SK-N-SH treated with all-trans-retinoic acid at 6 μM for 48 hours (cell line): Measurements from ENCODE around the gene AKAP6.

Source experiments
- ATAC-seq: fragments of 200-7000 bp; cut with Tn5 transposase; 3 replicates; pipeline ENCODE4 v1.9.1; 2020; ENCODE audit warnings: mild to moderate bottlenecking, moderate library complexity
- ARNTL ChIP-seq: fragments of 450-650 bp; formaldehyde crosslinking; IDR thresholded peaks from 2 replicates; pipeline ENCODE4 v1.5.0; 2020; ENCODE audit warnings: low read depth, mild to moderate bottlenecking, moderate library complexity, borderline replicate concordance
- BACH2 ChIP-seq: fragments of 250-450 bp; sonication (Bioruptor Pico); IDR thresholded peaks from 2 replicates; pipeline ENCODE4 v1.9.0; 2021; ENCODE audit warnings: mild to moderate bottlenecking, borderline replicate concordance
- CREB5 ChIP-seq: fragments of 250-450 bp; sonication (Bioruptor Pico); IDR thresholded peaks from 2 replicates; pipeline ENCODE4 v1.5.1; 2020; ENCODE audit warnings: low read depth, mild to moderate bottlenecking, moderate library complexity
- CSDC2 ChIP-seq: fragments of 250-450 bp; sonication (Bioruptor Pico); IDR thresholded peaks from 2 replicates; pipeline ENCODE4 v1.5.0; 2020; ENCODE audit warnings: mild to moderate bottlenecking, moderate library complexity
- CSRNP3 ChIP-seq: fragments of 250-450 bp; sonication (Bioruptor Pico); IDR thresholded peaks from 2 replicates; pipeline ENCODE4 v1.5.1; 2021; ENCODE audit warnings: mild to moderate bottlenecking, moderate library complexity
- ESRRG ChIP-seq: fragments of 250-450 bp; sonication (Bioruptor Pico); IDR thresholded peaks from 2 replicates; pipeline ENCODE4 v1.6.1; 2021; ENCODE audit warnings: mild to moderate bottlenecking
- GLIS3 ChIP-seq: fragments of 250-450 bp; sonication (Bioruptor Pico); IDR thresholded peaks from 2 replicates; pipeline ENCODE4 v1.5.0; 2020; ENCODE audit warnings: mild to moderate bottlenecking, moderate library complexity
- ISL1 ChIP-seq: fragments of 250-450 bp; sonication (Bioruptor Pico); IDR thresholded peaks from 2 replicates; pipeline ENCODE4 v2.1.2; 2022; ENCODE audit warnings: mild to moderate bottlenecking, moderate library complexity
- OSR1 ChIP-seq: fragments of 250-450 bp; sonication (Bioruptor Pico); IDR thresholded peaks from 2 replicates; pipeline ENCODE4 v1.8.0; 2022; ENCODE audit warnings: moderate library complexity, mild to moderate bottlenecking, inconsistent platforms
- PATZ1 ChIP-seq: fragments of 250-450 bp; sonication (Bioruptor Pico); IDR thresholded peaks from 2 replicates; pipeline ENCODE4 v1.8.0; 2020; ENCODE audit warnings: mild to moderate bottlenecking, moderate library complexity, borderline replicate concordance
- POU6F1 ChIP-seq: fragments of 250-450 bp; sonication (Bioruptor Pico); IDR thresholded peaks from 2 replicates; pipeline ENCODE4 v1.8.0; 2021; ENCODE audit warnings: low read depth, mild to moderate bottlenecking, moderate library complexity, borderline replicate concordance
- RARB ChIP-seq: fragments of 250-450 bp; sonication (Bioruptor Pico); IDR thresholded peaks from 2 replicates; pipeline ENCODE4 v1.8.0; 2021; ENCODE audit warnings: mild to moderate bottlenecking, moderate library complexity
- SNAI2 ChIP-seq: fragments of 250-450 bp; sonication (Bioruptor Pico); IDR thresholded peaks from 2 replicates; pipeline ENCODE4 v1.5.0; 2020; ENCODE audit warnings: mild to moderate bottlenecking, moderate library complexity
- TCF4 ChIP-seq: fragments of 250-450 bp; sonication (Bioruptor Pico); IDR thresholded peaks from 2 replicates; pipeline ENCODE4 v1.8.0; 2021; ENCODE audit warnings: mild to moderate bottlenecking, moderate library complexity, borderline replicate concordance
- TSHZ2 ChIP-seq: fragments of 250-450 bp; sonication (Bioruptor Pico); IDR thresholded peaks from 2 replicates; pipeline ENCODE4 v1.5.0; 2020; ENCODE audit warnings: mild to moderate bottlenecking, moderate library complexity
- ZC3H10 ChIP-seq: fragments of 250-450 bp; sonication (Bioruptor Pico); IDR thresholded peaks from 2 replicates; pipeline ENCODE4 v1.5.1; 2021; ENCODE audit warnings: mild to moderate bottlenecking, moderate library complexity
- ZFP3 ChIP-seq: fragments of 250-450 bp; sonication (Bioruptor Pico); IDR thresholded peaks from 2 replicates; pipeline ENCODE4 v1.5.0; 2020; ENCODE audit warnings: mild to moderate bottlenecking, moderate library complexity
- ZNF70 ChIP-seq: fragments of 450-650 bp; formaldehyde crosslinking; IDR thresholded peaks from 2 replicates; pipeline ENCODE4 v1.5.0; 2020; ENCODE audit warnings: mild to moderate bottlenecking, moderate library complexity
- ZNF8 ChIP-seq: fragments of 450-650 bp; formaldehyde crosslinking; IDR thresholded peaks from 2 replicates; pipeline ENCODE4 v1.5.0; 2020; ENCODE audit warnings: mild to moderate bottlenecking, moderate library complexity

Gene AKAP6

GRCh38 chr14:32414808-32415255 is 85.7 kb downstream of the AKAP6 start:
- peak; percentile 95 for TF ChIP-seq CREB5
- peak; percentile 100 for TF ChIP-seq ISL1
- TF ChIP-seq CSRNP3 (CRISPR knock-in tag), result peak; percentile 95
- TF ChIP-seq GLIS3 (CRISPR knock-in tag), result 0 out of 2 replicates have a peak, but pooled peaks have one; percentile 59
- peak; percentile 61 for TF ChIP-seq ZNF8 (CRISPR knock-in tag)
- TF ChIP-seq SNAI2 (CRISPR knock-in tag), result peak; percentile 67; the same call in 1 of the 2 replicates
- no peak for TF ChIP-seq ARNTL (CRISPR knock-in tag)
- no peak for TF ChIP-seq BACH2 (CRISPR knock-in tag)
- peak; percentile 74 for TF ChIP-seq PATZ1
- no peak for TF ChIP-seq ZFP3
- peak; percentile 38; the same call in 1 of the 2 replicates for TF ChIP-seq ZC3H10 (CRISPR knock-in tag)
- no peak for TF ChIP-seq POU6F1 (CRISPR knock-in tag)
- peak; percentile 93; the same call in 1 of the 2 replicates for TF ChIP-seq TSHZ2
- TF ChIP-seq ZNF70 (CRISPR knock-in tag), result peak; percentile 42; the same call in 1 of the 2 replicates
- peak; percentile 96 for TF ChIP-seq TCF4 (CRISPR knock-in tag)
- TF ChIP-seq ESRRG (CRISPR knock-in tag), result peak; percentile 95
- TF ChIP-seq CSDC2 (CRISPR knock-in tag), result peak; percentile 77; the same call in 1 of the 2 replicates
- no peak for TF ChIP-seq OSR1
- TF ChIP-seq, all 23 proteins: peak for 13
- peak; percentile 70 for ATAC-seq

- ATAC-seq, result peak; percentile 77
- TF ChIP-seq ESRRG (CRISPR knock-in tag) (no peak), SNAI2 (CRISPR knock-in tag) (peak; percentile 95), CSRNP3 (CRISPR knock-in tag) (peak; percentile 81; the same call in 1 of the 2 replicates), PATZ1 (peak; percentile 91), TSHZ2 (no peak; the same call in 1 of the 2 replicates), RARB (CRISPR knock-in tag) (peak; percentile 54; the same call in 1 of the 2 replicates), ARNTL (CRISPR knock-in tag) (no peak), BACH2 (CRISPR knock-in tag) (no peak), TCF4 (CRISPR knock-in tag) (peak; percentile 53; the same call in 1 of the 2 replicates), ZC3H10 (CRISPR knock-in tag) (peak; percentile 89), ZFP3 (0 out of 2 replicates have a peak, but pooled peaks have one; percentile 49), CREB5 (peak; percentile 86; the same call in 1 of the 2 replicates), ZNF70 (CRISPR knock-in tag) (no peak), OSR1 (no peak)
Measured at GRCh38 chr14:32417956-32418552, 89.0 kb downstream of the AKAP6 start.
